ENCODE results near the gene CTPS2. TPM values are rescaled to one million over a fixed set of nuclear protein-coding genes. Genes with fewer than 3 reads are reported as not detected.

The CTPS2 gene
- total RNA-seq, 2 donors from 2014 or later, result 17.7 to 18.9 TPM

DNA sequence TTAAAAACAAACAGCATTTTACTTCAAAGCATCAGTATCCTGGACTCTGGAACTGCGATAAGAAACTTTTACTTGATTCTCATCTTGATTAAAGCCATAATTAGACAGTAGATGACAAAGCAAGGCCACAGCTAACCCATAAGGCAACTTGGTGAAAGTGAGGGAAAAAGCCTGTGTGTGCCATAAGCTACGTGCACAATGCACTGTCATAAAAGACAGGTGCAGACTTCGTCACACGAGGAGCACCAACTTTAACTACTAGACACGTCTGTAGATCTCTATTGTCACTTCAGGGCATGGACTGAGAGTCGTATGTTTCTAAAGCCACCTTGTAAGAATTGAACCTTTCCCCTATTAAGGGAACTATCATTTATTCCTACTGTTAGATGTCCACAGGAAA lies 13.1 kb downstream of the CTPS2 start:
- H3K9me3 ChIP-seq, result no peaks in the 10 kb centered on the region
- DNase-seq, result no peak
- H3K27ac ChIP-seq, result no peak overlapping the region
- TF ChIP-seq, protein P1, sequence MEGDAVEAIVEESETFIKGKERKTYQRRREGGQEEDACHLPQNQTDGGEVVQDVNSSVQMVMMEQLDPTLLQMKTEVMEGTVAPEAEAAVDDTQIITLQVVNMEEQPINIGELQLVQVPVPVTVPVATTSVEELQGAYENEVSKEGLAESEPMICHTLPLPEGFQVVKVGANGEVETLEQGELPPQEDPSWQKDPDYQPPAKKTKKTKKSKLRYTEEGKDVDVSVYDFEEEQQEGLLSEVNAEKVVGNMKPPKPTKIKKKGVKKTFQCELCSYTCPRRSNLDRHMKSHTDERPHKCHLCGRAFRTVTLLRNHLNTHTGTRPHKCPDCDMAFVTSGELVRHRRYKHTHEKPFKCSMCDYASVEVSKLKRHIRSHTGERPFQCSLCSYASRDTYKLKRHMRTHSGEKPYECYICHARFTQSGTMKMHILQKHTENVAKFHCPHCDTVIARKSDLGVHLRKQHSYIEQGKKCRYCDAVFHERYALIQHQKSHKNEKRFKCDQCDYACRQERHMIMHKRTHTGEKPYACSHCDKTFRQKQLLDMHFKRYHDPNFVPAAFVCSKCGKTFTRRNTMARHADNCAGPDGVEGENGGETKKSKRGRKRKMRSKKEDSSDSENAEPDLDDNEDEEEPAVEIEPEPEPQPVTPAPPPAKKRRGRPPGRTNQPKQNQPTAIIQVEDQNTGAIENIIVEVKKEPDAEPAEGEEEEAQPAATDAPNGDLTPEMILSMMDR (IDR thresholded peaks at IDR 0.05), result no peak
- H3K9ac ChIP-seq (ENCODE audit: low read depth in 2 of 2, low read length in 2 of 2), result no peak overlapping the region
- H3K4me3 ChIP-seq, result no peak overlapping the region
- no peaks in the 10 kb centered on the region for H3K27me3 ChIP-seq
- H3K36me3 ChIP-seq, result no peaks in the 10 kb centered on the region
- intact Hi-C loops (cut with DNase I), result no loop called here
- no peaks in the 10 kb centered on the region for H3K4me1 ChIP-seq

DNA sequence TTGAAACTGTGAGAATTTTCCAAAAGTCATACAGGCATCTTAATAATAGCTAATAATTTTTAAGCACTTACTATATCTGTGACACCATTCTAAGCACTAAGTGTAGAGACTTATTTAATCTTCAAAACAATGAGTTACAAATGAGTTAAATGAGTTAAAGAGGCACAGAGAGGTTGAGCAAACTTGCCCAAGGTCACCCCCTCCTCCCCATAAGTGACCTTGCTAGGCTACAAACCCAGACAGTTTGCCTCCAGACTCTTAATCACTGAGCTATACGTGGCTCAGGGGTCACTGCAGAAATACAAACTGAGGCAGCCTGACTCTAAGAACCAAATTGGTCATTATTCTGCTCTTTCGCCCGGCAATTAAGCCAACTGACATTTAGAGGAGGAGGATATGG lies 15.5 kb downstream of the CTPS2 start:
- no peak overlapping the region for H3K9ac ChIP-seq (ENCODE audit: low read depth in 2 of 2, low read length in 2 of 2)
- H3K27me3 ChIP-seq, result no peaks in the 10 kb centered on the region
- no peak overlapping the region for H3K4me3 ChIP-seq
- H3K36me3 ChIP-seq, result no peaks in the 10 kb centered on the region
- H3K9me3 ChIP-seq, result no peaks in the 10 kb centered on the region
- TF ChIP-seq, protein P1 (IDR thresholded peaks at IDR 0.05), result no peak
- no peak for DNase-seq
- no peaks in the 10 kb centered on the region for H3K4me1 ChIP-seq
- intact Hi-C loops (cut with DNase I), result no loop called here
- H3K27ac ChIP-seq, result no peak overlapping the region

DNA sequence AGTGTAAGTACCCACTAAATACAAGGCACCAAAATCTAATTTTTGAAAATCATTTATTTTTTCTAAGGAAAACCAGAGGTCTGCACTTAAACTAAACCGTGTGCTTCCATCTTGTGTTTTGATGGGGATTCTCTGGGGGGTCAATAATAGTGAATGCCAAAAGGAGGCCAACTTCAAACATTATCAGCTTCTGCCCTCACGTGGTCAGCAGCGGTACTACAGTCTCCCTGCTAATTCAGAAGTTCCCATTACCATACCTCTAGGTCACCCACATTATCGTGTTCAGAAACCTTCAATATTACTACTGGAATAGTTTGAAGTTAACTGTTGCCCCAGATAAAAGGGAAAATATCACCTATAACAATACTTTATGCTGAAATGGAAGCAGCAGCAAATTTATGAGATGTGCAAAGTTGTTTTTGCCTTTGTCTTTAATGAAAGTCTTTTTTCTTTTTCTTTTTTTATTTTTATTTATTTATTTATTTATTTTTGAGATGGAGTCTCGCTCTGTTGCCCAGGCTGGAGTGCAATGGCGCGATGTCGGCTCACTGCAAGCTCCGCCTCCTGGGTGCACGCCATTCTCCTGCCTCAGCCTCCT lies 17.3 kb downstream of the CTPS2 start:
- DNase-seq, result peak; percentile 70
- no peak overlapping the region for H3K27ac ChIP-seq
- H3K9ac ChIP-seq (ENCODE audit: low read depth in 2 of 2, low read length in 2 of 2), result no peak overlapping the region
- intact Hi-C loops (cut with DNase I), result no loop called here
- no peak overlapping the region for H3K4me3 ChIP-seq
- H3K27me3 ChIP-seq, result no peaks in the 10 kb centered on the region
- H3K9me3 ChIP-seq, result no peaks in the 10 kb centered on the region
- H3K4me1 ChIP-seq, result no peaks in the 10 kb centered on the region
- TF ChIP-seq, protein P1 (IDR thresholded peaks at IDR 0.05), result peak; percentile 92
- H3K36me3 ChIP-seq, result no peaks in the 10 kb centered on the region

DNA sequence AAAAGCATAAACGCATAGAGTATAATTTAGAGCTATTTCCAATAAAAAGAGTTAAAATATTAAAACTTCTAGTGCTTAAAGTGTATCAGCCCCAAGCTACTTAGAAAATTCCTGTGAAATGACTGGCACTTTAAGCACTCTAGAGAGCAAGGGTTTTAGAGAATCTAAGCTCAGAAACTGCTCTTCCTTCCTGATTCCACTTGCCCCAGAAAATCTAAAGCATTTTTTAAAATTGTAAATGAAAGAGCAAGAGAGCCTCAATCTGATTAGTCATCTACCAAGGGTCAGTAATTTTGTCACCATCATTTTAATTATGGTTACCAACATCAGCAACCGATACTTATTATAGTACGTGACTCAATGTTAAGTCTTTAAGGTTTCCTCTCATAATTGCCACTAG lies 25.0 kb downstream of the CTPS2 start:
- Histone ChIP-seq H3K27ac (no peak overlapping the region), H3K27me3 (no peaks in the 10 kb centered on the region), H3K4me1 (no peaks in the 10 kb centered on the region), H3K4me3 (no peak overlapping the region), H3K9ac (ENCODE audit: low read depth in 2 of 2, low read length in 2 of 2) (no peak overlapping the region), H3K36me3 (no peaks in the 10 kb centered on the region), H3K9me3 (no peaks in the 10 kb centered on the region)
- TF ChIP-seq, protein P1 (IDR thresholded peaks at IDR 0.05), result no peak
- DNase-seq, result no peak
- intact Hi-C loops (cut with DNase I), result no loop called here

DNA sequence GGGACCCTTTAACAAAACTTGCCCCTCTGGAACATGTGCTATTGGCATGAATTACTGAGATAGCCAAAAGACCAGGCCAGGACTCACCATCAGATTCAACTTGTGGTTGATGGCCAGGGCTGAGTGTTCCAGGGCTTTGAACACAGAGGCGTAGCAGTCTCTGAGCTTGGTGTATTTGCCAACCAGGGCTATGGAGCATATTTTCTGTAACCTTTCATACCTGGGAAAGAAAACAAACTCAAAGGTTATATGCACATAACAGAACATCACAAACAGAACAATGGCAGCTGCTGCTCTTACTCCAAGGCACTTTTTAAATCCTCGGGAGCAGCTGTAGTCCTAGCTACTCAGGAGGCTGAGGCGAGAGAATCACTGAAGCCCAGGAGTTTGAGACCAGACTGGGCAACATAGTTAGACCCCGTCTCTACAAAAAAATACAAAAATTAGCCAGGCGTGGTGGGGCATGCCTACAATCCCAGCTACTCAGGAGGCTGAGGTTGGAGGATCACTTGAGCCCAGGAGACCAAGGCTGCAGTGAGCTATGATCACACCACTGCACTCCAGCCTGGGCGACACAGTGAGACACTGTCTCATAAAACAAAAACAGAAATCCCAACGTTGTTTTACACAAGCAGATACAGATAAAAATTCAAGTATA lies 29.3 kb downstream of the CTPS2 start:
- intact Hi-C loops (cut with DNase I), result no loop called here
- H3K27ac ChIP-seq, result no peak overlapping the region
- DNase-seq, result no peak
- H3K27me3 ChIP-seq, result no peaks in the 10 kb centered on the region
- no peak overlapping the region for H3K4me3 ChIP-seq
- H3K9me3 ChIP-seq, result no peaks in the 10 kb centered on the region
- TF ChIP-seq, protein P1 (IDR thresholded peaks at IDR 0.05), result no peak
- no peaks in the 10 kb centered on the region for H3K4me1 ChIP-seq
- no peaks in the 10 kb centered on the region for H3K36me3 ChIP-seq
- no peak overlapping the region for H3K9ac ChIP-seq (ENCODE audit: low read depth in 2 of 2, low read length in 2 of 2)

Measured in colonic mucosa (tissue), 4 donors.